DMS114 treated with DMSO at 0.1 percent for 48 hours (cell line): ENCODE measurements around the gene NOC2L.

Source experiments
- DNase-seq: peaks from one replicate; lab custom pipeline; 2025; ENCODE audit not compliant: unreplicated experiment; lab: John Stamatoyannopoulos, UW

Gene NOC2L

GRCh38 chr1:930633-931138 is 28.4 kb downstream of the NOC2L start:
- DNase-seq, result no peak

GRCh38 chr1:929712-930632 is 29.1 kb downstream of the NOC2L start:
- no peak for DNase-seq

GRCh38 chr1:928825-929661 is 30.0 kb downstream of the NOC2L start:
- DNase-seq, result no peak

GRCh38 chr1:927748-928147 is 31.3 kb downstream of the NOC2L start:
- DNase-seq, result no peak

GRCh38 chr1:927234-927633 is 31.8 kb downstream of the NOC2L start:
- DNase-seq, result no peak

- no peak for DNase-seq
Measured at GRCh38 chr1:925561-926421, 33.3 kb downstream of the NOC2L start.

GRCh38 chr1:924656-925560 is 34.1 kb downstream of the NOC2L start:
- no peak for DNase-seq

GRCh38 chr1:923991-924655 is 34.9 kb downstream of the NOC2L start:
- no peak for DNase-seq

- DNase-seq, result no peak
Measured at GRCh38 chr1:923131-923990, 35.7 kb downstream of the NOC2L start, which contains the start of gene SAMD11. TSS of gene SAMD11 (plus strand) at chr1:923923. CDS start at chr1:924432, 509 bp downstream.

- peak; percentile 64 for DNase-seq
Measured at GRCh38 chr1:921011-921837, 37.8 kb downstream of the NOC2L start.

GRCh38 chr1:920521-920920 is 38.5 kb downstream of the NOC2L start:
- DNase-seq, result no peak

GRCh38 chr1:920010-920409 is 39.0 kb downstream of the NOC2L start:
- DNase-seq, result no peak

GRCh38 chr1:919271-919872 is 39.7 kb downstream of the NOC2L start:
- no peak for DNase-seq

- DNase-seq, result no peak
Measured at GRCh38 chr1:918843-919242, 40.2 kb downstream of the NOC2L start.

GRCh38 chr1:918353-918752 is 40.7 kb downstream of the NOC2L start:
- DNase-seq, result no peak

- no peak for DNase-seq
Measured at GRCh38 chr1:917466-918091, 41.5 kb downstream of the NOC2L start.

- no peak for DNase-seq
Measured at GRCh38 chr1:917076-917459, 42.0 kb downstream of the NOC2L start.
